SH-SY5Y (cell line): ENCODE results near the gene STPG4.

Experiments used
- GATA2 ChIP-seq: IDR thresholded peaks from 2 replicates; pipeline ENCODE4 v1.6.1; 2011; ENCODE audit warnings: mild to moderate bottlenecking, low read depth, low read length
- GATA3 ChIP-seq: IDR thresholded peaks from 2 replicates; pipeline ENCODE4 v1.6.1; 2011; ENCODE audit warnings: low read depth, mild to moderate bottlenecking, low read length, moderate library complexity

STPG4 gene

DNA sequence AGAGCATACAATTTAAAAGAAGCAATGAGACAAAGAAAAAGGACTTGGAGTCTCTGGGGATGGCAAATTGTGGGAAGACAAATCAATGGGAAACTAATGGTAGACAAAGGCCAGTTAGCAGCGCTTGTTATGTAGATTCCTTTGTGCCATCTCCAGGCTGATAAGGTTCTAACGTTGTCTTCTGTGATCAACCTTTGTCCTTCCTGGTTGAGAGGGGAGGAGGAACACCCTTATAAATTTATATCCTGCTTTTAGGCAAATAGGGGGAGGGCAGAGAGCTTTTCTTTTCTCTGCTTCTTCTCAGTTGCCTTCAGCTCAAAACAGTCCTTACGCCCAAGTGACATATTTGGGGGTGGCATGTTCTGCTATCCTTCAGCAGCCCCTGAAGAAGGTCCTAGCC lies 89.8 kb downstream of the STPG4 start:
- no peak for TF ChIP-seq GATA2
- TF ChIP-seq GATA3 = no peak

DNA sequence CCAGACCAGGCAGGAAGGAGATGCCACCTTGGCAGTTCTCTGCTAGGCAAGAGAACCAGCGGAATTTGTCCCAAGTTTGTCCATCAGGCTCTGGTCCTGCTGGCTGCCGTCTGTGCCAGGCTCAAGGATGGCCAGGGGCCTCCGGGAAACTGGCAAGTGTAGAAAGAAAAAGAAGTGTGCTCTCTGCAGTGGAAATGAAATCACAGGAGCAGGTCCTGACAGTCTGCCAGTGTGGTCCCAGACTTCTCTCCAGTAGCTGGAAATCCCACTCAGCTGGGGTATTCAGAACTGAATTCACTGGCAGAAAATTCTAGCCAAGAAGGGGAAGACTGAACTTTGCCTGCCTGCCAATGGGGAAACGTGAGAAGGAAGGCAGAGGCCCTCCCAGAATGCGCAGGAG lies 91.0 kb downstream of the STPG4 start:
- TF ChIP-seq GATA3 (no peak), GATA2 (no peak)

DNA sequence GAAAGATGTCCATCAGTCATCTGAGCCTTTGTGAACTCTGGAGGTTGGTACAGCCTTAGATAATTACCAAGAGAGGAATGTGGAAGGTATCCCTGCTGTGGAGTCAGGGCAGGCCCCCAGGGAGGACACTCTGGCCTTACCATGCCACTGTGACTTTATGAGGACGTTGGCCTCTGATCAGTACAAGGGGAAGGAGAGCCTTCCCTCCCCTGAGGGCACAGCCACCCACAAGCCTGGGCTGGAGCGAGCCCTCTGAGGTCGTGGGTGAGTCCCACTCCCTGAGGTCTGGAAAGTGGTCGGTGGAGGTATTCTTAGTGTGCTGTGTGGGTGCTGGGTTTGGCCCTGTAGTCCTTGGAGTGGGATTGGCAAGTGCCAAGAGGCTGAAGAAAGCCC lies 91.6 kb downstream of the STPG4 start:
- no peak for TF ChIP-seq GATA2
- no peak for TF ChIP-seq GATA3

DNA sequence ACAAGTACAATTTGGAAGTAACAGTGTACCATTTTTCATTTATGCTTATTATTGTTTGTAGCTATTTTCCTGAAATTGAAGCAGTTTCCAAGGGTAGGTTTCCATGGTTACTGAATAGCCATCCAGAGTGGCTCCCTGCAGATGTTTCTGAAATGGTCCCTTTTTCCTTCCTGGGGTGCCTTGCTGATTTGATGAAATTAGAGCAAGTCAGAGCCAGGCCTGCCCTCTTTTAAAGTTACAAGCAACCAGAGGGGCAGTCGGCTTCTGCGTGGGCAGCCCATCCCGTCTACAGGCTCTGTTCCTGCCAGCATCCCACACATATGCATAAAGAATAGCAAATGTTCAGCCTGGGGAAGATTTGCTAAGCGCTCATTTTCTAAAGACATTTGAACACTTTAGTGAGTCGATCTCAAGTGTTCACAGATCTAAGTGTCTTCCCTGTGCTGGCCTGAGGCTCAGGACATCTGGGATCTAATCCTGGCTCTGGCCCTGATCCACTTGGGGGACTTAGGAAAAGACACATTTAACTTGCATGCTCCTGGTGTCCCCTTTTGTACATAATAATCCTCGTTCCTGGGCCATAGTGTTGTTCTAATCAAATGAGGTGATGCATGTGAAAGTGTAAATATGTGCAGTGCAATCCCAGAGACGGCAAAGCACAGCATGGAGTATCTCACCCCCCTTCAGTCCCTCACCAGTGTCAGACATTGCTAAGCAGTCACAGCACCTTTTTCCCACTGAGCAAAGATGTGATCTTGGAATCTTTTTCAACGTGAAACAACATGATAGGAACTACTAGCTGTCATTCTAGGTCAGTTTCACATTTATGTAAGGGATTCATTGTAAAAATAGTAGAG lies 92.2 kb downstream of the STPG4 start:
- TF ChIP-seq GATA3 = no peak
- no peak for TF ChIP-seq GATA2

DNA sequence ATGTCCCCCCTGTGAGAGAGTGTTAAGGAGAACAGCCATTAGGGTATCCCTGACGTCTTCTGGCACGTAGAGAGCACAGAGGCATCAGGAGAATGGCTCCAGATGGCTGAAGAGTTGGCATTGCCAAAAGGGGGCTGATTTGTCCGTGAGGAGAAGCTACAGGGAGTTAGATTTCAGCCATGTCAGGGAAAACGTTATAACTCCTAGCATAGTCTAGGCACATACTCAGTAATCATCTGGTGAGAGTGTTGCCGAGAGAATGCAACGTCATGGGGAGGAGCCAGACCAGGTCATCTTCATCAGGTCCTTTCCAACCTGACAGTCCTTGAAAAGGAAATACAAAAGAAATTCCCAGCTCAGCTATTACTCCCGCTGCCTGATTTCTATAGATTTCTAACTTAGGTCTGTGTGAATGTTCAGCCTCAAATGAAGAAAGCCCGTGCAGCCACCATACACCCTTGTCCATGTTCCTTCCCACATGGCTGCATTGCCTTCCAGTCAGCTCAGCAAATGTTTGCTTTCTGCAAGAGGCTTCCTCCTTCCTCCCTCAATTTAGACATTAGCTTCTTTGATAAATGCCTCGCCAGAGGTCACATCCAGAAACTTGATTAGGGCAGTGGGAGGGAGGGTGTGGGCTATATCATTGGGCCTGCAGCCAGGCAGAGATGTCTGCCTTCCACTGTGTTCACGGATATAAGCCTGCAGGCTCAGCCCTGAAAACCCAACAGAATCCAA lies 93.0 kb downstream of the STPG4 start:
- TF ChIP-seq GATA2 (peak; percentile 59; the same call in 1 of the 2 replicates), GATA3 (no peak)

DNA sequence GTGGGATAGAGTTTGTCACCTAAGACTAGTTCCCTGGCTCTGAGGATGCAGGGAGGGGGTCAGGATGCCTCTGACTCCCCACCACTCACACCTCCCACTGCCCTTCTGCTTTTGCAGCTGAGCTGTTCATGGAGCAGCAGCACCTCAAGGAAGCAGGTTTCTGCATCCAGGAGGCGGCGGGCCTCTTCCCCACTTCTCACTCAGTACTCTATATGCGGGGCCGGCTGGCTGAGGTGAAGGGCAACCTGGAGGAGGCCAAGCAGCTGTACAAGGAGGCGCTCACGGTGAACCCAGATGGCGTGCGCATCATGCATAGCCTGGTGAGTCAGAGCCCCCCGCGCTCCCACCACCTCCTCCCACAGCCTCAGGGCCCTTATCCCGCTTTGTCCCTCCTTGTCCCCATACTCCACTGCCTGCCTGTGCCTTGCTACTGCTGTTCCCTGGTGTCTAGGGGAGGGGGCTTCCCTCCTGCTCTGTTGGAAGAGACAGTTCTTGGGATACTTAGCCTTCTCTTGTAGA lies 94.4 kb downstream of the STPG4 start:
- TF ChIP-seq GATA2 = no peak
- no peak for TF ChIP-seq GATA3

DNA sequence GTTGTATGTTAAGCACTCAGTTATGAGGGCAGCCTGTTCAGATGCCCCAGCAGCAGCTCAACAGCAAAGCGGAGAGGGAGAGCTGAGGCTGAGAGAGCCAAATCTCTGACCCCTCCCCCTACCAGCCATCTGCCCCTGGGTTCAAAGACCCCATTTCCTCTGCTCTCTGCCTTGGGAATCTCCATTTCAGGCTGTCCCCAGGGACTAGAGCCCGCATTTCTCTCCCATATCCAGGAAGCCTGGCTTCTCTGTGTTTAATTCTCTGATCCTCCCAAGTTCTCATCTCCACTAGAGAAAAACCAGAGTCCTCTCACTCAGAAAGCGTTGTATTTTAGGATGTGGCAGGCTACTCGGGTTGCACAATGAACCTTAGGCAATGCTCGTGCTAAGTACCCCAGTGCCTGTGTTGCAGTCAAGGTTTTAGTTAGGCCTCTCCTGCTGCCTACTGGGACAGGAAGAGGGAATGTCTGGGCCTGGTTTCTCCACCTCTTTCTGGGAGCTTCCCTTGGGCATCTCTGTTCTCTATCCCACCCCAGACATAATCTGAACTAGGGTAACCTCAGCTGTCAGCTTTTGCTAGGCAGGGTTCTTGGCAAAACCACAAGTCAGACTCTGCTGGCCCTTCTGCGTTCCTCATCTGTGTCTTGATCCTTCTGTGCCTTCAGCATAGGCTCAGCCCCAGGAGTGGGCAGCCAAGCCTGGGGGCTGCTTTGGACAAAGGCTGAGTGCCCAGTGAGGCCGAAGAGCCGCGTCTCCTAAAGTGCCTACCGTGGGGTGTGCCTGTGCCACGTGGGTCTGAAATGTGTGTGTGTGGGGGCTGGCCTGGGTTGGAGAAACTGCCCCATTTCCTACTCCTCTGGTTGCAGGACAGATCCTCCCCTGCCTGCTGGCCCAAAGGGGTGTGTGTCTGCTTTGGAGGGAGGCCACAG lies 96.8 kb downstream of the STPG4 start:
- TF ChIP-seq GATA3 = no peak
- TF ChIP-seq GATA2 = no peak

DNA sequence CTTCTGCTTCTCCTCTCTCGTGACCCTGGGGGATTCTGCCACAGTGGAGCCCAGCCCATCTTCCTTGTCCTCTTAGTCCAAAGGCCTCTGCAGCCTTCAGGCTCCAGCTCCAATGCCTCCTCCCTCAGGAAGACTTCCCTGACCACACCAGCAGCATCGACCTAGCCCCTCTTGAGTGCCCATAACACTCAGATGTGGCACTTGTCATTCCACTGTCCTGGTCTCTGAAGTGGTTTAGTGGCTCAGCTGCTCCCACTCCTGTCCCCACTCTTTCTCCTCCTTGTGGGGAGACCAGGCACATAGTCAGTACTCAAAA lies 97.5 kb downstream of the STPG4 start:
- TF ChIP-seq GATA2 = no peak
- TF ChIP-seq GATA3 = no peak

DNA sequence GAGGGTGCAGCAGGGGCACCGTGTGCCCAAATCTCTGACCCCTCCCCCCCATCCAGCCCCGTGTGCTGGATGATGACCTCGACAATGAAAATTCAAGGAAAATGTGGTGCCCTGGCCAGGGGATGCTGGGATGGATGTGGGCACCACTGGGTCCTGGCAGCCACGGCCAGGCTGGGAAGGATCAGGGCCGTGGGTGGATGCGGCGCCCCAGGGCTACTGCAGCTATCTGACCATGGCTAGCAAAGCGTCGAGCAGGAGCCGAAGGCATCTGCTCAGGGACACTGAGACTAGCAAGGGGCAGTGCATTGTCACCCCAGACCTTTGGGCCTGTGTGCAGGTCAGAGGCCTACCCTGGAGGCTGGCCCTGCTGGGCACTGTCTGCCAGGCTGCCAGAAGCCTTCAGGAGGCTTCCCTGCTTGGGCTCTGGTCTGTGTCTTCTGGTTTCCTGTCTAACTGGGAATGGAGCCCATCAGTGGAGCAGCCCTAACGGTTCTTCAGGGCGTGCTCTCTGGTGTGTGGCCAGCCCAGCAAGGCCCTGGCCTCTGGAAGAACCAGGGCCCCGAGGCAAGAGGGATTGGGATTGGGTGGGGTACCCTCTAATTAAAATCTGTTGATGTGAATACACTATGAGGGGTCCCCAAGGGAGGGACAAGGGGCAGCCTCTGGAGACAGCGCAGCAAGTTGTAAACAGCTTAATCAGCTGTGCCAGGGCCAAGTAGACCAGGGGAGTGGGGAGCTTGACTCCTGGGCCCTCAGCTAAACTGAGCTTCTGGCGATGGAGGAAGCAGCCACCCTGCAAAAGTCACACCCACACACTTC lies 98.0 kb downstream of the STPG4 start:
- TF ChIP-seq GATA2 = peak; percentile 49; the same call in 1 of the 2 replicates
- no peak for TF ChIP-seq GATA3

DNA sequence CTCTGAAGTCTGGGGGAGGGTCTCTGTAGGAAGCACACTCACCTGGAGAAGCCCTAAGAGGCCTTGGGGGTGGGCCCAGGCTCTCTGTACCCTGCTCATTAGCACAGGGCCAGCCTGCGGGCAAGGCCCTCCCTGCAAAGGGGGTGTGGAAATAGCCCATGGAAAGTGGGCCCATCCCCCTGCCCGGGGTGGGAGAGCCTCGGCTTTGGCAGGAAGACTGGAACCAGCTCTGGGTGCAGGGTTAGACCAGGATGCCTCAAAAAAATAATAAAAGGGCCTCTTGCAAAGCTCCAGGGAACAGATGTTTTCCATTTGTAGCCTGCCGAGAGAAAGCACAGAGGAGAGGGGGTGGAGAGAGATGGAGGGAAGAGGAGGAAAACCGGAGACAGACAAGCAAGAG lies 98.7 kb downstream of the STPG4 start:
- TF ChIP-seq GATA2 (no peak), GATA3 (no peak)

DNA sequence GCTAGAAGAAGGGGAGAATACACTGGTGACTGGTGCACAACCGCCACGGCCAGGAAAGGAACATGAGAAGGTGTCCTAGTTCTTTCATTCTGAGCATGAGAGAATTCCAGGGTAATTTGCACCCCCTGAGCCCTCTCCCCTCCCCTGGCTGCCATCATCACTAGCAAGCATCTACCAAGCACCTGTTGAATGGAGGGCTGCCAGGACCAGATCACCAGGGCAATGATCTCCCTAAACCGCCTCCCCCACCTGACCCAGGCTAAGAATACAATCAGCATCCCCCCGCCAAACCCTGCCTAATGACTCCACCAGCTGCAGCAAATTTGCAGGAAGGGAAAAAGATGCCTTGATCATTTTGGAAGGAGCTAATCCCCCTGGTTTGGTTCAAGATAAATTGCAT lies 100.2 kb downstream of the STPG4 start:
- no peak for TF ChIP-seq GATA2
- TF ChIP-seq GATA3 = no peak

DNA sequence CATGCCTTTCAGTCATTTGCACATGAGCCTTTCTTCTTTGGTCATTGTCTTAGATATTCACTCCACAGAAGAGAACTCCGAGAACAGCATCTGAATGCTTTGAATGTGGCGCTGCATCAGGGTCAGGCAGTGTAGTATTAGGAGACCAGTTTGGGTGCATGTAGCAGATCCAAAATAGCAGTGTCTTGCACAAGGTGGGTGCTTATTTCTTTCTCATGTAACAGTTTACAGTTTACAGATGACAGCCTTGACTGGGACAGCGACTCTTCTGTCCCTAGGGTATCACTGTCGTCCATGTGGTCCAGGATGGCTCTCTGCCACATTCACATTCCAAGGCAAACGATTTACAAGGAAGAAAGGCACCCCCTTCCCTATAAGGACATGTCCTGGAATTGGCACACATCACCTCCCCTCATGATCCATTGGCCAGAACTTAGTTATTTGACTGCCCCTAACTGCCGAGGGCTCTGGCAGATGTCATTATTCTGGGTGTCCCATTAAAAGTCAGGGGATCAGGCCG lies 101.0 kb downstream of the STPG4 start:
- TF ChIP-seq GATA3 (no peak), GATA2 (no peak)

DNA sequence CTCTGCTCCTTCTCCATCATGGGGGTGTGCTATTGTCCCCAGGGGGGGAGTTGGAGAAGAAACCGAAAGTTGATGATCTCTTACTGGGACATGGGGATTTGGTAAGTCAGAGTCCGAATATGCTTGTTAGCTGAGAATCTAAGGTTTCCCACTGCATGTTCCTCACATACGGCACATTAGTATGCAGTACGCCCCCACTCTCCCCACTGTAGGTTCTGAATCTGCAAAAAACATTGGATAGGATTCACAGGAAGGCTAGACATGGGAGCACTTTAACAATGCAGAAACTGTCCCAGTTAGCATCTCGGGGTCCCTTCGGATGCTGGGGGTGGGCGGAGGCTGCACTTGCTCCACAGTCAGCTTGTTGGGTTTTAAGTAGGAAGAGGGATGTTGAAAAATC lies 102.3 kb downstream of the STPG4 start:
- TF ChIP-seq GATA3 (no peak), GATA2 (no peak)
